ENCODE results near the gene RCHY1. TPM values are rescaled to one million over a fixed set of nuclear protein-coding genes. Genes with fewer than 3 reads are reported as not detected.

Gene RCHY1
- total and polyA plus RNA-seq, 2 experiments from 2014 or later = 16.9 to 23.6 TPM

DNA sequence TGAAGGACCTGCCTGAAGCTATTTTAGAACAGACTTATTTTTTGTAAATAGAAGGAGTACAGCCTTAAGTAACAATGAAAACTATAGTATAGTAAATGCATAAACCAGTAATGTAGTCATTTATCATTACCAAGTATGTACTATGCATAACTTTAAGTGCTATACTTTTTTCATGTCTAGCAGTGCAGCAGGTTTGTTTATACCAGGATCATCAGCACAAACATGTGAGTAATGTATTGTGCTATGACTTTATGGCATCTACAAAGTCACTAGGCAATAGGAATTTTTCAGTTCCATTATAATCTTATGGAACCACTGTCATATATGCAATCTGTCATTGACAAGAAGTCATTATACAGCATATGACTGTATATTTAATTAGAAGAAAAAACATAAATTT lies 38.2 kb upstream of the RCHY1 start:
- H2AFZ ChIP-seq = no peak overlapping the region
- in situ Hi-C loops (cut with MboI) = no loop called here
- H3K4me3 ChIP-seq = no peak overlapping the region
- H3K4me2 ChIP-seq (ENCODE audit: unreplicated experiment) = no peak overlapping the region
- H3K9me2 ChIP-seq (ENCODE audit: insufficient read depth) = no peaks in the 10 kb centered on the region
- no peaks in the 10 kb centered on the region for H4K20me1 ChIP-seq (ENCODE audit: insufficient read depth)
- no peaks in the 10 kb centered on the region for H3K27me3 ChIP-seq (replicated peaks; ENCODE audit: insufficient read depth)
- no peaks in the 10 kb centered on the region for H3K4me1 ChIP-seq (ENCODE audit: insufficient read depth)
- H3K79me2 ChIP-seq (ENCODE audit: insufficient read depth) = no peaks in the 10 kb centered on the region
- H3K27ac ChIP-seq = no peak overlapping the region
- no peaks in the 10 kb centered on the region for H3F3A ChIP-seq (ENCODE audit: insufficient read depth)
- H3K36me3 ChIP-seq (ENCODE audit: low read depth) = no peaks in the 10 kb centered on the region
- TF ChIP-seq EZH2 (IDR thresholded peaks at IDR 0.05; ENCODE audit: insufficient read depth, poor library complexity, severe bottlenecking) (no peak), EZH2phosphoT487 (IDR thresholded peaks at IDR 0.05; ENCODE audit: insufficient read depth, low read depth) (no peak)
- no peak overlapping the region for H3K9ac ChIP-seq
- no peak for DNase-seq
- no peaks in the 10 kb centered on the region for H3K9me3 ChIP-seq (ENCODE audit: low read depth)

DNA sequence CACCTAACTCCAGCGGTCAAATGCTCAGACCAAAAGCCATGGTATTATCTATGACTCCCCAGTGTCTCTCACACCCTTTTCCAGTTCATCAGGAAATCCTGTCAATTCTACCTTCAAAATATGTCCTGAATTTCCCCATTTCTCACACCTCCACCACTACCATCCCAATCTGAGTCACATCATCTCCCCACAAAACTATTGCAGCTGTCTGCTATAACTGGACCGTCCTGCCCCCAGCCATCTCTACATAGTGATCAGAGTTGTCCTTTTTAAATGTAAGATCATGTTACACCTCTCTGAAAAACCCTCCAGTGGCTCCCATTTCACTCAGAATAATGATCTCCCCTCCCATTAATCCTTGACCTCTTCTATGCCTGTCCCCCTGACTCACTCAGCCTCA lies 34.8 kb upstream of the RCHY1 start:
- no peaks in the 10 kb centered on the region for H3K27me3 ChIP-seq (replicated peaks; ENCODE audit: insufficient read depth)
- H3F3A ChIP-seq (ENCODE audit: insufficient read depth) = peaks cover 6% of the 10 kb centered on the region
- in situ Hi-C loops (cut with MboI) = no loop called here
- no peaks in the 10 kb centered on the region for H3K79me2 ChIP-seq (ENCODE audit: insufficient read depth)
- H4K20me1 ChIP-seq (ENCODE audit: insufficient read depth) = no peaks in the 10 kb centered on the region
- H3K9ac ChIP-seq = no peak overlapping the region
- H3K9me3 ChIP-seq (ENCODE audit: low read depth) = no peaks in the 10 kb centered on the region
- 97% methylated on average over 2 of the region's 2 CpGs for WGBS, 2 experiments (ENCODE audit: low coverage in 1 of 2, low lambda C conversion rate in 2 of 2, missing lambda C conversion rate in 2 of 2)
- H3K4me3 ChIP-seq = no peak overlapping the region
- no peak overlapping the region for H3K27ac ChIP-seq
- H3K4me1 ChIP-seq (ENCODE audit: insufficient read depth) = 0 out of 2 replicates have a peak, but pooled peaks cover 11% of the 10 kb centered on the region
- no peak overlapping the region for H2AFZ ChIP-seq
- no peaks in the 10 kb centered on the region for H3K9me2 ChIP-seq (ENCODE audit: insufficient read depth)
- no peaks in the 10 kb centered on the region for H3K36me3 ChIP-seq (ENCODE audit: low read depth)
- DNase-seq = no peak
- H3K4me2 ChIP-seq (ENCODE audit: unreplicated experiment) = no peak overlapping the region
- TF ChIP-seq EZH2 (IDR thresholded peaks at IDR 0.05; ENCODE audit: insufficient read depth, poor library complexity, severe bottlenecking) (no peak), EZH2phosphoT487 (IDR thresholded peaks at IDR 0.05; ENCODE audit: insufficient read depth, low read depth) (no peak)

DNA sequence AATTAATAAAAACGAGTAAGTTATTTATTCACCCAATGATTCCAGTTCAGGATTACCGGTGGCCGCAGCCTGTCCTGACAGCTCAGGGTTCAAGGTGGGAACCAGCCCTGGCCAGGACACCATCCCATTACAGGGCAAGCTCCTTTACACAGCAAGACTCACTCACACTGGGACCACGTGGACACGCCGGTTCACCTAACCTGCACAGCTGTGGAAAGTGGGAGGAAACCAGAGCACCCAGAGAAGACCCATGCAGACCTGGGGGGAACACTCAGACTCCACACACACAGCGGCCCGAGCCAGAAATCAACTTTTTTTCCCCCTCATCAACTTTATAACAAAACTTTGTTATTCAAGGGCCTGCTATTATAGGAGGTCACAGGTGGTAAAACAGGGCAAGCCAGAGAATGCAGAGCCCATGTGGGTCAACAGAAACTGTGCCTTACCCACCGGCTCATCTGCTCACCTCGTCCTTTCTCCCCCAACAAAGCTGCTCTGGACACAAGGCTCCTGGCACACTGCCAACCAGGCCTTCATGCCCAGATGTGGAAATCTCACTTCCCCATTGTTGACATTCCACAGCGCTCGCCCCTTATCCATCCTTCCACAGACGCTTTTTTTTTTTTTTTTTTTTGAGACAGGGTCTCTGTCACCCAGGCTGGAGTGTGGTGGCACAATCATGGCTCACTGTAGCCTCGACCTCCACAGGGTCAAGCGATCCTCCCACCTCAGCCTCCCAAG lies 33.6 kb upstream of the RCHY1 start:
- Histone ChIP-seq H3K79me2 (ENCODE audit: insufficient read depth) (no peaks in the 10 kb centered on the region), H3K9me2 (ENCODE audit: insufficient read depth) (no peaks in the 10 kb centered on the region), H3K36me3 (ENCODE audit: low read depth) (no peaks in the 10 kb centered on the region), H3K27ac (no peak overlapping the region), H4K20me1 (ENCODE audit: insufficient read depth) (no peaks in the 10 kb centered on the region), H2AFZ (no peak overlapping the region), H3K27me3 (replicated peaks; ENCODE audit: insufficient read depth) (no peaks in the 10 kb centered on the region), H3K4me3 (no peak overlapping the region), H3K9ac (no peak overlapping the region), H3K9me3 (ENCODE audit: low read depth) (no peaks in the 10 kb centered on the region), H3F3A (ENCODE audit: insufficient read depth) (peaks cover 18% of the 10 kb centered on the region), H3K4me1 (ENCODE audit: insufficient read depth) (0 out of 2 replicates have a peak, but pooled peaks cover 23% of the 10 kb centered on the region), H3K4me2 (ENCODE audit: unreplicated experiment) (no peak overlapping the region)
- in situ Hi-C loops (cut with MboI) = no loop called here
- peak; percentile 20 for DNase-seq
- TF ChIP-seq EZH2phosphoT487 (IDR thresholded peaks at IDR 0.05; ENCODE audit: insufficient read depth, low read depth) = no peak
- TF ChIP-seq EZH2 (IDR thresholded peaks at IDR 0.05; ENCODE audit: insufficient read depth, poor library complexity, severe bottlenecking) = no peak
- WGBS, 2 experiments (ENCODE audit: low coverage in 1 of 2, low lambda C conversion rate in 2 of 2, missing lambda C conversion rate in 2 of 2) = 73 to 78% methylated on average over 15 of the region's 15 CpGs

DNA sequence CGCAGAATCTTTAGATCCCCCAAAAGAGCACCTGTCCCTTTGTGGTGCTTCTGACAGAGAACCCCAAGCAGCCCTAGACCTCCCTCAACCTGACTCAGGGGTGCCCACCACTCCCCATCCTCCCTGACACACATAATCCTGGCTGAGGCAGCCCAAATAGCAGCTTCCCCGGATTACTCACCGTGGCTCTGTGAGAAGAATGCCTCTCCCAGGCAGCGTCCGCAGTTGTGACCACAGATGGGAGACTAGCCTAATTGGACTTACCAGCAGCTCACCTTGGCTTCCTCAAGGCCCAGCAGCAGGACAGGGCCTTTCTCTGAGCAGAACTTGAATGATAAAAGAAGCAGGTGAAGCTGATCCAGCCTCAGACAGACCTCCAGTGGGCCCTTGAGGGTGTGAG lies 31.3 kb upstream of the RCHY1 start:
- H3K27ac ChIP-seq = no peak overlapping the region
- H3K27me3 ChIP-seq (replicated peaks; ENCODE audit: insufficient read depth) = no peaks in the 10 kb centered on the region
- no peak overlapping the region for H3K4me2 ChIP-seq (ENCODE audit: unreplicated experiment)
- no peak overlapping the region for H3K9ac ChIP-seq
- 52 to 59% methylated on average over 5 of the region's 5 CpGs for WGBS, 2 experiments (ENCODE audit: low coverage in 1 of 2, low lambda C conversion rate in 2 of 2, missing lambda C conversion rate in 2 of 2)
- H3K4me3 ChIP-seq = no peak overlapping the region
- H3F3A ChIP-seq (ENCODE audit: insufficient read depth) = peaks cover 27% of the 10 kb centered on the region
- no peaks in the 10 kb centered on the region for H4K20me1 ChIP-seq (ENCODE audit: insufficient read depth)
- peaks cover 30% of the 10 kb centered on the region for H3K4me1 ChIP-seq (ENCODE audit: insufficient read depth)
- TF ChIP-seq EZH2phosphoT487 (IDR thresholded peaks at IDR 0.05; ENCODE audit: insufficient read depth, low read depth) (no peak), EZH2 (IDR thresholded peaks at IDR 0.05; ENCODE audit: insufficient read depth, poor library complexity, severe bottlenecking) (no peak)
- H3K9me3 ChIP-seq (ENCODE audit: low read depth) = no peaks in the 10 kb centered on the region
- in situ Hi-C loops (cut with MboI) = no loop called here
- no peaks in the 10 kb centered on the region for H3K36me3 ChIP-seq (ENCODE audit: low read depth)
- DNase-seq = peak; percentile 74
- no peaks in the 10 kb centered on the region for H3K79me2 ChIP-seq (ENCODE audit: insufficient read depth)
- H2AFZ ChIP-seq = no peak overlapping the region
- H3K9me2 ChIP-seq (ENCODE audit: insufficient read depth) = no peaks in the 10 kb centered on the region

Data from GM23248 (cell line).